OCI-LY7 (cell line): ENCODE data around the gene RALGAPA2. TPM values are rescaled to one million over a fixed set of nuclear protein-coding genes. Genes with fewer than 3 reads are reported as not detected.

Experiments
- BruUV-seq: library from RNA; stranded (reverse); fragments of 400-500 nt; replicated peaks from 2 replicates; lab custom pipeline; 2021; lab: Mats Ljungman, UMichigan
- CTCF ChIA-PET: fragments of 300-600 bp; sonication (Branson Sonifier 250); formaldehyde crosslinking; loops from one replicate; lab custom pipeline; 2022; ENCODE audit warnings: antibody characterized with exemption; ENCODE audit not compliant: unreplicated experiment; lab: Charles Lee
- POLR2A ChIA-PET: fragments of 300-600 bp; sonication (Branson Sonifier 250); formaldehyde crosslinking; loops from one replicate; lab custom pipeline; 2022; ENCODE audit warnings: antibody characterized with exemption; lab: Charles Lee
- DNase-seq: peaks from one replicate; pipeline ENCODE4 v3.0.0-alpha.2; 2015; ENCODE audit warnings: low spot score
- H2AFZ ChIP-seq: fragments of 200-600 bp; sonication (generic), shearing (Covaris generic); 2 replicates; pipeline ENCODE4 v1.6.1; 2014; ENCODE audit warnings: mild to moderate bottlenecking, antibody characterized with exemption, low read length, moderate library complexity
- H3K27ac ChIP-seq: fragments of 200-600 bp; sonication (generic); 2 replicates; pipeline ENCODE4 v1.5.1; 2014; ENCODE audit warnings: mixed run types, low read depth, mild to moderate bottlenecking, moderate library complexity, low read length, inconsistent platforms; ENCODE audit not compliant: poor library complexity, severe bottlenecking
- H3K36me3 ChIP-seq: fragments of 200-600 bp; sonication (generic); 2 replicates; pipeline ENCODE4 v1.6.1; 2014; ENCODE audit warnings: mild to moderate bottlenecking, antibody characterized with exemption, low read length, moderate library complexity, mixed read lengths; ENCODE audit not compliant: insufficient read depth
- H3K4me1 ChIP-seq: fragments of 200-600 bp; sonication (generic); 2 replicates; pipeline ENCODE4 v1.5.1; 2014; ENCODE audit warnings: mild to moderate bottlenecking, low read length; ENCODE audit not compliant: insufficient read depth, poor library complexity, severe bottlenecking
- H3K4me2 ChIP-seq: fragments of 200-600 bp; sonication (generic); 2 replicates; pipeline ENCODE4 v1.6.1; 2014; ENCODE audit warnings: mild to moderate bottlenecking, low read length
- H3K4me3 ChIP-seq: fragments of 200-600 bp; sonication (generic); 2 replicates; pipeline ENCODE4 v1.5.1; 2014; ENCODE audit warnings: mild to moderate bottlenecking, low read depth, low read length; ENCODE audit not compliant: poor library complexity, severe bottlenecking
- H3K79me2 ChIP-seq: fragments of 200-600 bp; sonication (generic); 2 replicates; pipeline ENCODE4 v1.6.1; 2016; ENCODE audit warnings: low read depth, mild to moderate bottlenecking, low read length, moderate library complexity, mixed read lengths; ENCODE audit not compliant: insufficient read depth
- H3K9me2 ChIP-seq: fragments of 200-600 bp; sonication (generic); 2 replicates; pipeline ENCODE4 v1.6.1; 2016; ENCODE audit warnings: mild to moderate bottlenecking, low read length, mixed read lengths; ENCODE audit not compliant: insufficient read depth
- H3K9me3 ChIP-seq: fragments of 200-600 bp; sonication (generic); 2 replicates; pipeline ENCODE4 v1.6.1; 2014; ENCODE audit warnings: mild to moderate bottlenecking, mixed run types, low read length, mixed read lengths
- H4K20me1 ChIP-seq: fragments of 200-600 bp; sonication (generic); 2 replicates; pipeline ENCODE4 v1.6.1; 2014; ENCODE audit warnings: mild to moderate bottlenecking, antibody characterized with exemption, low read length, moderate library complexity, mixed read lengths; ENCODE audit not compliant: insufficient read depth
- CTCF ChIP-seq: fragments of 200-600 bp; sonication (generic); conservative IDR thresholded peaks from 2 replicates; pipeline ENCODE4 v1.5.1; 2014; ENCODE audit warnings: mild to moderate bottlenecking, antibody characterized with exemption, low read length, moderate library complexity, mixed read lengths
- EZH2phosphoT487 ChIP-seq: fragments of 200-600 bp; sonication (generic); IDR thresholded peaks from 2 replicates; pipeline ENCODE4 v1.6.1; 2018; ENCODE audit warnings: low read depth, borderline replicate concordance, mild to moderate bottlenecking, mixed run types, antibody characterized with exemption, low read length, moderate library complexity, mixed read lengths
- intact Hi-C: fragments of 100-400 bp; cut with micrococcal nuclease; formaldehyde crosslinking; loops from one replicate; pipeline ENCODE4 v1.10.0; 2022; ENCODE audit not compliant: unreplicated experiment
- total RNA-seq, 2 experiments: library from RNA; depleted of rRNA in 1 of 2; stranded (reverse); fragments of >200 nt in 1 of 2; shearing (Covaris generic) in 1 of 2; gene quantifications; 2 replicates each; pipeline ENCODE4 v1.2.3, GENCODE V29; 2014 to 2022

The RALGAPA2 gene
- total RNA-seq, 2 experiments from 2014 or later = 9.1 to 17.8 TPM

GRCh38 chr20:20435453-20435852 is 277.0 kb downstream of the RALGAPA2 start:
- no peaks in the 10 kb centered on the region for H4K20me1 ChIP-seq
- no peaks in the 10 kb centered on the region for H3K9me3 ChIP-seq
- DNase-seq = no peak
- BruUV-seq = no TSS peak
- H3K79me2 ChIP-seq = no peaks in the 10 kb centered on the region
- no peaks in the 10 kb centered on the region for H3K9me2 ChIP-seq
- ChIA-PET POLR2A (no interaction called here), CTCF (no interaction called here)
- H2AFZ ChIP-seq = no peak overlapping the region
- peak; percentile 32 for TF ChIP-seq CTCF
- no peak for TF ChIP-seq EZH2phosphoT487
- no peak overlapping the region for H3K4me3 ChIP-seq
- H3K36me3 ChIP-seq = no peaks in the 10 kb centered on the region
- H3K27ac ChIP-seq = no peak overlapping the region
- intact Hi-C loops = no loop called here
- no peak overlapping the region for H3K4me2 ChIP-seq
- H3K4me1 ChIP-seq = no peaks in the 10 kb centered on the region

GRCh38 chr20:20432618-20433286 is 279.7 kb downstream of the RALGAPA2 start:
- POLR2A ChIA-PET = interaction anchor here (0.9 to 1.5 kb wide), 2 partner anchors 9 to 24 kb away, joined by 3 to 4 read pairs; no protein-coding TSS in a partner anchor
- TF ChIP-seq EZH2phosphoT487 (no peak), CTCF (no peak)
- no peaks in the 10 kb centered on the region for H3K9me3 ChIP-seq
- no peaks in the 10 kb centered on the region for H3K4me1 ChIP-seq
- BruUV-seq = no TSS peak
- H3K9me2 ChIP-seq = no peaks in the 10 kb centered on the region
- no peak for DNase-seq
- no peaks in the 10 kb centered on the region for H4K20me1 ChIP-seq
- H2AFZ ChIP-seq = no peak overlapping the region
- CTCF ChIA-PET = no interaction called here
- intact Hi-C loops = no loop called here
- no peak overlapping the region for H3K4me3 ChIP-seq
- no peaks in the 10 kb centered on the region for H3K36me3 ChIP-seq
- no peaks in the 10 kb centered on the region for H3K79me2 ChIP-seq
- H3K4me2 ChIP-seq = no peak overlapping the region
- no peak overlapping the region for H3K27ac ChIP-seq

- intact Hi-C loops = no loop called here
- H3K27ac ChIP-seq = no peak overlapping the region
- BruUV-seq = no TSS peak
- POLR2A ChIA-PET = no interaction called here
- TF ChIP-seq CTCF = no peak
- no peak for TF ChIP-seq EZH2phosphoT487
- no peak overlapping the region for H2AFZ ChIP-seq
- no peaks in the 10 kb centered on the region for H3K4me1 ChIP-seq
- H3K4me2 ChIP-seq = no peak overlapping the region
- H3K9me3 ChIP-seq = no peaks in the 10 kb centered on the region
- H3K79me2 ChIP-seq = no peaks in the 10 kb centered on the region
- H3K4me3 ChIP-seq = no peak overlapping the region
- H3K36me3 ChIP-seq = no peaks in the 10 kb centered on the region
- H4K20me1 ChIP-seq = no peaks in the 10 kb centered on the region
- CTCF ChIA-PET = no interaction called here
- no peaks in the 10 kb centered on the region for H3K9me2 ChIP-seq
- DNase-seq = no peak
These were observed 282.4 kb downstream of the RALGAPA2 start for GRCh38 chr20:20430066-20430465.
